GM19043 (cell line): ENCODE data around the gene CCDC93.

Experiments used
- ATAC-seq: cut with Tn5 transposase; IDR thresholded peaks from one replicate; pipeline ENCODE4 v1.9.1; 2021; ENCODE audit warnings: low read depth; ENCODE audit not compliant: unreplicated experiment

CCDC93 gene

DNA sequence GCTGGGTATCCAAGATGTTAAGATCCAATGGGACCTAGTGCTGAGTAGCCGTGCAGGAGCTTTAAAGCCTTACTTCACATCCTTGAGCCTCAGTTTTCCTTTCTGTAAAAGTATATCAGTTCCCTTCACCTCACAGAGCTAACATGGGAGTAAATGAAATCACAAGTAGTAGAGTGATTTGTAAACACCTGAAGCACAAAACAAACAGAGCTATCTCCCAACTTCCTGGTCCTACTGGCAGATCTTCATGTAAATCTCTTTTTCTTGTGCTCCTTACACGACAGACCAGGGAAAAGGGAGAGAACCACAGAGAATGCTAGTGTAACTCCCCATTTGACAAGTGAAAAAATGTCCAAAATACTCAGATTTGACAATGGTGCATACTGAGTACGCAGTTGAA lies 17.3 kb downstream of the CCDC93 start:
- ATAC-seq: no peak

DNA sequence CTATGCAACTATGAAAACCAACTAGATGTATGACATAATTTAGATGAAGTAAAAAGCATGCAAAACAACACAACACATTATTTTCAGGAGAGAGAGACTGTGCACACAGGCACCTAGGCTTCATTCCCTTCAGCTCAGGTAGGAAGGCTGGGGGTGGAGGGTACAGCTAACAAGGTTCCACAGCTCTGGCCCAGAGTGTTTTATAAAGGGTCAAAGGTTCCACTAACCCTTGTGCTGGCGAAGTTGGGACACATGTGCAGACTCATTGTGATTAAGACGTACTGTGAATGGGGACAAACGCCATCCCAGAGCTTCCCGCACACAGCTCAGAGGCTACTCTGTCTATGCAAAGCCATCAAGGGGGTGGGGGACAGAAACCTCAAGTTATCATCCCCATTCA lies 19.1 kb downstream of the CCDC93 start:
- no peak for ATAC-seq

DNA sequence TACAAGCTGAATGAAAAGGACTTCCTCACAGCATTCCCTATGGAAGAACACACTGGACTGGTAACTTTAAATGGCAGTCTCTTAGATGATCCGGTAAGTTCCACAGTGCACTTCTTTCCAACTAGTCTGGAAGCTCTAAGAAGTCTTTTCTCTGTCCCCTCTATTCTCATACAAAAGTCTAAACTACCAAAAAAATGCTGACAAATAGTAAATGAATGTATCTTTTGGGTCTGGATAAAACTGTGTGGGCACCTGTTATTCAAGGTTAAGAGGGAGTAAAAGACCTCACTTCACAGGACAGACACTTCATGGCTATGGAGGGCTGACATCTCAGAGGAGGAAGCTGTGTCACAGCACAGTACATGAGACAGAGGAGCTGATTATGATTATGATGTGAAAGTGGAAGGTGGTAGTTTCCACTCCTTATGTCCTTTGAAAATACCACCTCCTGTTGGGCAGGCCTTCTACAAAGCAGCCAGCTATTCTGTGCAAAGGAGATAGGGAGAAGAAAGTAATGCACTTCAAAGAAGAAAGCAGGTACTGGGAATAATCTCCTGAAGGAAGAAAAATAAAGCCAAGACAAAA lies 23.9 kb downstream of the CCDC93 start:
- ATAC-seq: no peak

DNA sequence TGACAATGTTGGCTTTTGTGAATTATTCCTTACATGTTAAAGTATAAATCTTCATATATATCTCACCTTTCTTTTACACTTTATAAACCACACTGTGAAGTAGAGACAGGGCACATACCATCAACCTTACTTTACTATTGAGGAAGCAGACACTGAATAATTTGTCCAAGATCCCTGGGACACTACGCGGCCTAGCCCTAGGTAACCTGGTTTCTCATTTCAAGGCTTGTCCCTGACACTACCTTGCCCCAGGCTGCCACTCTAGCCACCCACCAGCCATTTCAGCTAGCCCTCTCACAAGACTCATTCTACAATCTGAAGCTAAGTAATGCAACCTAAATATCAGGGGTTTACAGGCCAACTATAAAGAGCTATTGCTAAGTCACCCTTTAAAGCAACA lies 26.7 kb downstream of the CCDC93 start:
- no peak for ATAC-seq

DNA sequence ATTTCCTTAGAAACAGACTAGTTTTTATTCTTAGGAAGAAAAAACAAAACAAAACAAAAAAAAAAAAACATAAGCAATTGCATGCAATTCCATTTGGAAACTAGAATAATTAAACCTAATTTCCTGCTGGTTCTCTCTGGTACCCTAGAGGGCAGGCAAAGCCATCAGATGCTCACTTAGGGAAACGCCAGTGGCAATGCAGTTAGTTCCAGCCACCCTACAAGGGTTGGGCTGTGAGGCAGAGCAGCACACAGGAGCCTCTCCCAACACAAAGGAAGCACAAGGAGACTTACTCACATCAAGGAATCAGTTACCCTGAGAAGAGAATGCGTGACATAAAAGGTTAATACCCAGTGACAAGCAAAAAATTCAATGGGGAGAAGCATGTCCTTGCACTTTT lies 28.8 kb downstream of the CCDC93 start:
- ATAC-seq: no peak

DNA sequence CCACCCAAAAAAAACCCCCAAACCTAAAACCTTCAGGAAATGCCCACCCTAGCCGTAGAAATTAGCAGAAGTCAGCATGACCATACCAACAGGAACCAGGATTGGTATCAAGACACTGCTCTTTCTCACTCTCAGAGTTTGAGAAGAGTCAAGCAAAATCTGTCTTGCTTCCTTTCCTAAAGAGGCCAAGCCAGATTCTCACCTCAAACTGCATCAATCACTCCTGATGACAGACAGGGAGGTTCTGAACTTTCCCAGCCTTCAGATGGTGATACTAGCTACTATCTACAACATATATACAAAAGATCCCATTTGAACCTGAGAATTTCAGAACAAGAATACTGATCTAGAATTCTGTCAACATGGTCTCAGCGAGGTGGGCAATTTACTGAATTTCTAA lies 29.7 kb downstream of the CCDC93 start:
- no peak for ATAC-seq

DNA sequence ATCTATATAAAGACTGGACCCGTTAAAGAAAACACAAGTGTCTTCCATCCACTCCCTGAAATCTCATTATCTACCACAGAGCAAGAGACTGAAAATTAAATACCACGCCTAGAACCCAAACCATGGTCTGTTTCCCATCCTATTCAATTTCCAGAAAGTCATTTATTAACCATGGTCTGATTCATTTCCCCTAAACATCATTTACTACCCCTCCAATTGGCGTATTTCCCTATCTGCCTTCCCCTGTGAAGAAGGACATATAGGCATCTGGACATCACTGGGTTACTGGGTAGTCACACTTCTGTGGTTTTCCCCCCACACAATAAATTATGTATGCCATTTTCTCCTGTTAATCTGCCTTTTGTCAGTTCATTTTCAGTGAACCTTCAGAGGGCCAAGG lies 30.8 kb downstream of the CCDC93 start:
- ATAC-seq: no peak

DNA sequence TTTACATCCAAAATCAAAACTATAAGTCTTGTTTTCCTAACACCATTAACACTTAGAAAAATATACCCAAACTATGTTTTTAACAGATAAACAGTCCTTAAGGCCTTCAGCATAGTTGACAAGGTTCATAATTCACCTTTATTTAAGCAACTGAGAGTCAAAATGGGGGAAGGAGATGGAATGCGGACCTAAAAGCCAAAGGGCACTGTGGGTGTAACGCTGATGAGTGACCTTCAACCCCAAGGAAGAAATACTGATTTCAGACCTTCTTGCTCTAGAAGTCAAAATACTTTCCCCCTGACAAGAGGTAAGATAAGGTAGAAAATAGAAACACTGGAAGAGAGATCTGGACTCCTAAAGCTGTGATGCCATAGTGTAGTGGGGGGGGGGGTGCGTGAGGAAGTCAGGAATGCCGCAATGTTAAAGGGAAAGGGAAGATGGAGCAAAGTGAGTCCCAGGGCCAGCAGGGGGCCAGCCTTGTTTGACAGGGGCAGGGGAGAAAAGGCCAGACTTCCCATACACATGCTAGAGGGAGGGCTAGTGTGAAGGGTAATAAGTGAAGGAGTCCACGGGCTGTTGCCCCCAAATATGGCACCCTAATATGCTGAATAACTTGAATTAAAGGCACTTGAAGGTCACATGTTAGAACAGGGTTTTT lies 31.4 kb downstream of the CCDC93 start:
- ATAC-seq: no peak

DNA sequence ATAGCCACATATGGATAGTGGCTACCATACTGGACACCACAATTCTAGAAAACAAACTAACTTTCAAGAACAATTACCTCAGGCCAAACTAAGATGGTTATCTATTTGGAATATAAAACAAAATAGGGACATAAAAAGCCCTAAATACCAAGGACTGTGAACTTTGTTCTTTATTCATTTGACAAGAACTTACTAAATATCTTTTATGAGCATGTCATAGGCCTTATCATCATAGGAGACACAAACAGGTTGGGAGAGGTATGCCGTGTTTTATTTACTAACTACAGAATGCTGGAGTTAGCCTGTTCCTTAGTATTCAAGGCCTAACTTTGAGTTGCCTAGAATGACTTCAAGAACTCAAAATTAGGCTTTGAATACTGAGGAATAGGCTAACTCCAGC lies 32.1 kb downstream of the CCDC93 start:
- no peak for ATAC-seq

DNA sequence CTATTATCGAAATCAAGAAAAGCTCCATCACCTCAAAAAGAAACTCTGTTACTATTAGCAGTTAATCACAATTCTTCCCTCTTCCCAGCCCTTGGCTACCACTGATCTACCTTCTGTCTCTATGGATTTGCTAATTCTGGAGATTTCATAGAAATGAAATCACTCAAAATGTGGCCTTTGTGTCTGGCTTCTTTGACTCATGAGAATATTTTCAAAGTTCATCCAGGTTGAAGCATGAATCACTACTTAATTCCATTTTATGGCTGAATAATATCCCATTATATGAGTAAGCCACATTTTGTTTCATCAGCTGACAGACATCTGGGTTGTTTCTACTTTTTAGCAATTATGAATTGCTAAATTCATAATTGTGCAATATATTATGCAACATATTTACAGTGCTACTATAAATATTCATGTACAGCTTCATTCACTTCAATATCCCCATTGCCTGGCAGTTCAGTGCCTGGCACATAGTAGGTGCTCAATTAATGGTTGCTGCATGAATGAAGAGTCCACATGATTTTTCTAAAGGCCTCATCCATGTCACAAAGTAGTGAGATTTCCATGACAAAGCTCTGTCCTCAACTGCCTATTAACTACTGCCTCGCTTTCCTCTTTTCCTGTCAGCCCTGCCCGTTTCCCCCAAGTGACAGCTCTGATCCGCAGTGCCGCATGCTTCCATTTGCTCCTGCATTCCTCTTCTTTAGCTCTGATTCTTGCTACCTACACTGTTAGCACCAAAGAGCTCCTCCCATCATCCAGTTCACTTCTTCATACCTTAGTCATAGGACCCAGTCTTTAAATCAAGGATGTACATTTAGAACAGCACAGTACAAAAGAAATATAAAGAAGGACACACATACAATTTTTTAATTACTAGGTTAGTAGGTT lies 32.8 kb downstream of the CCDC93 start:
- no peak for ATAC-seq

DNA sequence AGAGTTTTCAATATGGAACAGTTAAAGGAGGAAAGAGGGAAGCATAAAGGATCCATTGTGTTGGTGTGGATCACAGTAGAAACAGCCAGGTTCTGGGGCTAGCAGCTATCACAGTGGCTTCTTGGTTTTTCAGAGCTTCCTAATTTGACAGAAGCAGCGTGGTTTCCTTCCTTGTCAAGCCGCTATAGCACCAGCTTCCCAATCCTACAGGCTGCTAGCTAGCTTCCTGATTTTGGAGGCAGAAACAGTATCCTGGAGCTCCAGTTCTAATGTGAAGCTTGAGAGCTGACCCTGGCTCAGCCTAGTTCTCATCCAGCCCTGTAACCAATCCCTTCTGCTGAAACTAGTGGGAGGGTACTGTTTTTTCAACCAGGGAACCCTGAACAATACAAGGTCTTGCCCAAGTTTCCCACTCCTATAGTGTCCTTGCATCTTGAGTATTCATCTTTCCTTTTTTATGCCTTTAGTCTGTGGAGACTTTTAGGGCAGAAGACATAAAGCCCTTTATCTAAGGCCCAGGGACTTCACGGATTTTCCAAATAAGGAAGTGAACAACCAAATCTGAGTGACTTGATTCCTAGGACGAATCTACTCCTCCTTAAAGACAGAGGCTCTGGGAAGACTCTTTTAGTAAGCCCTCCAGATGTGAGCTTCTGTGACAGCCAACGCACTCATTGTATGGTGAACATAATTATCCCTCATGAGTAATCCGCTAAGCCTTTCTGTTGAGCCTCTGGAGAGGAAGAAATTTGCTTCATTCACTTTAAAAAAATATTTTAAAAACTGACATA lies 33.8 kb downstream of the CCDC93 start:
- ATAC-seq: no peak

DNA sequence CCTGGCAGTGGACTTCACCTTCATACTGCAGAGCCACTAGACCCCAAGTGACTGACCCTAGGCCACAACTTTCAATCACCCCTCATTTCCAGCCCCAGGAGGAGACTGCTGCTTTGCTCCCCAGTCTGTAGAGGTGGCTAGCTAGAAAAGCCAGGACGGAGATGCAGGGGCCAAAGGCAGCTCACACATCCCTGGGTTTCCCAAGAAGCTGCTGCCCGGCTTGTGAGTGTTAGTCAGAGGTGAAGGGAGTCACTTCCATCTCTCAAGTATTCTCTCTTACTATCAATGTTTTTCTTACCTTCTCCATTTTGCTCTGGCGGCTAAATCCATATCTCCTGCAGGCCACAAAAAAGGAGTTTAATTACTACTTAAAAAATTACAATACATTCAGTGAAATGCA lies 36.2 kb downstream of the CCDC93 start:
- no peak for ATAC-seq

DNA sequence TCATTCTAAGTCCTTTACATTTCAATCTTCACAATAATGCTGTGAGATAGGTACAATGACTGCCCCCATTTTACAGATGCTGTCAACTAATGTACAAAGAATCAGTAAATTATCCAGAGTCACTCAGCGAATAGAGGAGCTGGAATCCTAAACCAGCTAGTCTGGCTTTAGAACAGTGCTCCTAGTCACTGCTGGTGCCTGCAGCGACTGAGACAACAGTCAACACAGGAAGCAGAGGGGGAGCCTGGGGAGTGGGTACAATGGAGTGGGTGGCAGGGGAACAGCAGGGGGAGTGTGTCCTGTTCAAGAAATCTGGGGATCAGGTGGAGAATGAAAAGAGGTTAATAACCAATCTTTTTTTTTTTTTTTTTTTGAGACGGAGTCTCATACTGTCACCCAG lies 37.3 kb downstream of the CCDC93 start:
- ATAC-seq: no peak

DNA sequence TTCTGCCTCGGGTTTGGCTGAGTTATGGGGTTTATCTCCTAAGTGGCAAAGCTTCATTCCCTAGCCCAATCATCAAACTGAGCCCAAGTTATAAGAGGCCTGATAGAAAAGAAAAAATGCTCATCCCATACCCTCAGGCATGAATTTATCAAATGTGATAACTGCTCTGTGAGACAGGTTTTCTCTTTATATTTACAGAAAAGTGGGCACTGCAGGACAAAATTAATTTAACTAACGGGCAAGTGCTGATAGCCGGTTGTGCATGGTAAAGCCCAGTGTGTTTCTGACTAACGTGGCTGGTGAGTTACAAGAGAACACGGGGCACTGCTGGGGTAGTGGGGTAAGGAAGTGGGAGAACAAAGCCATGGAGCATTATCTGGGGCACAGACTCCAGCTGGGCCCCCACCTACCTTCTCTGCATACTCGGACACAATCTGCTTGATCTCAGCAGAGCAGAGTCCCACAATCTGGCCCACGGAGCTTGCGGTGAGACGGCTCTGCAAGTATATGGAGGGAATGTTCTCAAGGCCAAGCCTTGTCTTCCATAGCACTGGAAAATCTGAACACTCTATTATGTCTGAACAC lies 40.3 kb downstream of the CCDC93 start:
- ATAC-seq: no peak

DNA sequence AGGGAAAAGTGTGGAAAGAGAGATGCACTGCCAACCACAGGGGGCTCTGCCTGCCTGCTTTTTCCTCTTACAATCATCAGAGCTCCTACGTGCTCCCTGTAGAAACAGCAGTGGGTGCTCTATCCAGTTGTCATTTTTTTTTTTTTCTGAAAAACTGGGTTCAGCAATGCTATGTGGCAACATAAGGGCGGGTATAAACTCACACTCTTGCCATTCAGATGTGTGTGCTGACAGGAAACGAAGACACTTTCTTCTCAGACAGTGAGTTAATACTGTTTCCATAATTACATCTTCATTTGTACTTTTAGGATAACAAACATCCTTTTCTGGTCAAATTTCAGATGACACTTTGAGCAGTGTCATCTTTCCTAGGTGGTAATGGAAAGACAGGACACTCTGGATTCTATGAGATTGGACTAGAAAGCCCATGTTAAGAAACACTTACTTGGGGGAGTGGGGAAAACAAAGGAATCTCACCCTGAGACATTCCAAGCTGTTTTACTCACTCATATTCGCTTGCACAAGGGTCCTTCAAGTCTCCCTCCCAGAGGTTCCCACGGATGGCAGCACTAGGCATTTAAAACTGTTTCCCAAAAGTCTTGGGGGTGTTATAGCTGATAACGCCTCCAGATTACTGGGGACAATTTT lies 41.3 kb downstream of the CCDC93 start:
- ATAC-seq: no peak

DNA sequence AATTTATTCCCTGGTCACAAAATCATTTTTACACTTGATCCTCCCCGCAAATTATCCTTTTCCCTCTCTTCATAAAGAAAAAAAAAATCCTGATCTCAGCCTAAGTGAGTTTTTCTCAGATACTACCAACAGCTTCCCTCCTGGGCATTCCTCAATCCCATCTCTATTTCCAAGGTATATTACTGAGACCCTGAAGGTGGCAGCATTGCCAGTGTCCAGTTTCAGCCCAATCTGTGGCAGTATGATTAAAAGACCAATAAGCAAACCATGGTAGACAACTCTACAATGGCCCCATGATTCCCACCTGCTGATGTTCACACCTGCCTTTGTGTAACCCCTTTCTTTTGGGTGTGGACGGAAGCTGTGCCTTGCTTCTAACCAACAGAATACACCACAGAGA lies 45.1 kb downstream of the CCDC93 start:
- ATAC-seq: no peak

DNA sequence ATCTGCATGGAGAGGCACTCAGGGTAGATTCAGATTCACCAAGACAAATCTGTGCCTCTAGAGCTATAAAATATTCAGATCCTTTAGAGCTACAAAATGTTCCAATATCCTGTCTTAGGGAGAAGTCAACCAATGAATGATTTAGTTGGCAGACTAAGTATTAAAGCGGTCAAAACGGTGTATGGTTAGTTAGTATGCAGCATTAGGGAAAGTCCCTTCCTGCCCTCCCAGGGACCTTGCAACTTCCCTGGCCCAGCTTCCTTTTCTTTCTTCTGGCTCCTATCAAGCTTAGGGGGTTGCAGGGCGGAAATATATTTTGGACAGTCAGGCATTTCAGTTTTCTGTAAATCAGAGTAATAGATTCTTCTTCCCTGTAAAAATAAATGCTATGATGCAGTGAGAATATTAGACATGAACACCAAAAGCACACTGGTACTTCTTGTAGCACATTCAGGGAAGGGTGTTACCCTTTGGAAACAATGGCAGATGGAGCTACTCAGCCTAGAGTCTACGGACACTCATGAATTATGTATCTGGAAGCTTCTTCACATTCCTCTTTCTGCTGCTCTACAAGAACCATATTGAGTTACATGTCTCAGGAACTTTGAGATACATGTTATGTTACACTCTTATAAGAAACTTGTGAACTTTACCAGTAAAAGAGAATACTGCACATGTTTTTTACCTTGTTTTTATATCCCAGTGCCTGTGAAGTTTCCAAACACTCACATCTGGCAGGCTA lies 45.7 kb downstream of the CCDC93 start:
- no peak for ATAC-seq

DNA sequence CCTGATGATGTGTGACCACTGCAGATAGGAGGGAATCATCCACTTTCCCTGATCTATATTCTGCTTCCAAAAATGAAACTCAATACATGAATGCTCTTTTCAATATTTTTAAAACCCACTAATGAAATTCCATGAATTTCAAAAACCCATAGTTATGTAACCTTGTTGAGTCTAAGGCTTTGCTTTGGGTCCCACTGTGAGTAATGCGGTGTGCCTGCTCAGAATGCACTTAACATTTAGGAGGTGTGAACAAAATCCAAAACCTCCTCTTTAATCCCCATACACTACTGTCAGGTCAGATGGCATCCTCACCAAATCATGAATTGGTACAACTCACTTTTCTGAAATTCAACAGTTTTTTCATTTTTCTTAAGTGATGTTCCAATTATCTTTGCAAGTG lies 50.4 kb downstream of the CCDC93 start:
- ATAC-seq: no peak

DNA sequence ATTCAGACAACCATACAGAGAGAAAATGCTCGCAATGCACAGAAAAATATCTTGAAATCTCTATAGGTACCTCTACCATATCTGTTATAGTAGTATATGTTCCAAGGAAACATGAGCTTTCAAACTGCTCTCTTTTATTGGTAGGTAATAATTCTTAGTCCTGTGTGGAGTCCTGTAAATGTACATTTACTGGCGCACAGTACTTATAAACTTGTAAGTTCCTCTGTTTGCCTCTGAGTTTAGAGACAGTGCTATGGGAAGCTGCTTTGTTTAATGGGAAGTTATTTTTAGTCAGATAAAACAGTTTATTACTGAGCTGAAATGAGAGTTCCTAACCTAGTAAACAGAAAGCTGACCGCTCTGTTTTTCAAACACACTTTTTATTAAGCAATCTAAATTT lies 52.7 kb downstream of the CCDC93 start:
- no peak for ATAC-seq

DNA sequence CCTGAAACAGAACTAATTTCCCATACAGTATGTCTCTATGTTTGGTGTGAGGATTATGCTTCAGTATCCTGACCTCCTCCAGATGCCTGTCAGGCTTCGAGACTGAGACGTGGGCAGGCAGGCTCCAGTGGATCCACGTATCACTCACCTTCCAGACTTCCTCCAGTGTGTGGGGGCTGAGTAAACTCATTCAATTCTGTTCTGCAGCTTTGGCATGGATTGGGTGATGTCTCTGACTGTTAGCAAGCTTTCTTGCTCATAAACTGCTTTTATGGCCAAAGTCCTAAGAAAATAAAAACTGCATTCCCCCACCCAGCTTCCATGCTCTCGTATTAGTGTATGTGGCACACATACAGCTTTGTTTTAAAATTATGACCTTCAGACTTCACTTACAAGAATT lies 53.6 kb downstream of the CCDC93 start:
- no peak for ATAC-seq
